Measurements from ENCODE around the gene SYPL1.

The SYPL1 gene

GRCh38 chr7:106073701-106074100, 38.4 kb downstream of the SYPL1 start:
- DNase-seq (ENCODE audit: low read depth), result no peak
- no peak overlapping the region for H3K4me3 ChIP-seq (ENCODE audit: low read depth, low read length)
- TF ChIP-seq, protein P1, sequence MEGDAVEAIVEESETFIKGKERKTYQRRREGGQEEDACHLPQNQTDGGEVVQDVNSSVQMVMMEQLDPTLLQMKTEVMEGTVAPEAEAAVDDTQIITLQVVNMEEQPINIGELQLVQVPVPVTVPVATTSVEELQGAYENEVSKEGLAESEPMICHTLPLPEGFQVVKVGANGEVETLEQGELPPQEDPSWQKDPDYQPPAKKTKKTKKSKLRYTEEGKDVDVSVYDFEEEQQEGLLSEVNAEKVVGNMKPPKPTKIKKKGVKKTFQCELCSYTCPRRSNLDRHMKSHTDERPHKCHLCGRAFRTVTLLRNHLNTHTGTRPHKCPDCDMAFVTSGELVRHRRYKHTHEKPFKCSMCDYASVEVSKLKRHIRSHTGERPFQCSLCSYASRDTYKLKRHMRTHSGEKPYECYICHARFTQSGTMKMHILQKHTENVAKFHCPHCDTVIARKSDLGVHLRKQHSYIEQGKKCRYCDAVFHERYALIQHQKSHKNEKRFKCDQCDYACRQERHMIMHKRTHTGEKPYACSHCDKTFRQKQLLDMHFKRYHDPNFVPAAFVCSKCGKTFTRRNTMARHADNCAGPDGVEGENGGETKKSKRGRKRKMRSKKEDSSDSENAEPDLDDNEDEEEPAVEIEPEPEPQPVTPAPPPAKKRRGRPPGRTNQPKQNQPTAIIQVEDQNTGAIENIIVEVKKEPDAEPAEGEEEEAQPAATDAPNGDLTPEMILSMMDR (IDR thresholded peaks at IDR 0.05; ENCODE audit: low read depth, low read length), result no peak
- TF ChIP-seq, protein P2, sequence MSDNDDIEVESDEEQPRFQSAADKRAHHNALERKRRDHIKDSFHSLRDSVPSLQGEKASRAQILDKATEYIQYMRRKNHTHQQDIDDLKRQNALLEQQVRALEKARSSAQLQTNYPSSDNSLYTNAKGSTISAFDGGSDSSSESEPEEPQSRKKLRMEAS (IDR thresholded peaks at IDR 0.05; ENCODE audit: low read depth, low read length), result no peak
- no peak for TF ChIP-seq MYC (IDR thresholded peaks at IDR 0.05; ENCODE audit: low read depth, low read length)

DNA sequence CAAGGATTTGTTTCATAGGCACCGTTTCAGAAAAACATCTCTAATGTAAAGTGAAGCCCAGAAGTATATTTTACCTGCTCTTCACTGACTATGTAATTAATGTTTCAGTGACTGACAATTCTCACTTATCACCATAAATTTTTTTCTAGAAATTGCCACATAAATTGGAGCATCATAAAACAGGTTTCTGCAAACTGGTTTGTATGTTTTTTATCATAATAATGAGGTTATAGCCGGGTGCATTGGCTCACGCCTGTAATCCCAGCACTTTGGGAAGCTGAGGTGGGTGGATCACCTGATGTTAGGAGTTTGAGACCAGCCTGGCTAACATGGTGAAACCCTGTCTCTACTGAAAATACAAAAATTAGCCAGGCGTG, 39.4 kb downstream of the SYPL1 start:
- no peak overlapping the region for H3K4me3 ChIP-seq (ENCODE audit: low read depth, low read length)
- no peak for DNase-seq (ENCODE audit: low read depth)
- TF ChIP-seq POLR2A (IDR thresholded peaks at IDR 0.05; ENCODE audit: extremely low read depth, insufficient read length) (no peak), MYC (IDR thresholded peaks at IDR 0.05; ENCODE audit: low read depth, low read length) (no peak)
- TF ChIP-seq, protein P1 (IDR thresholded peaks at IDR 0.05; ENCODE audit: low read depth, low read length), result no peak
- TF ChIP-seq, protein P2 (IDR thresholded peaks at IDR 0.05; ENCODE audit: low read depth, low read length), result no peak

- TF ChIP-seq, protein P1 (IDR thresholded peaks at IDR 0.05; ENCODE audit: low read depth, low read length), result no peak
- no peak for TF ChIP-seq POLR2A (IDR thresholded peaks at IDR 0.05; ENCODE audit: extremely low read depth, insufficient read length)
- TF ChIP-seq, protein P2 (IDR thresholded peaks at IDR 0.05; ENCODE audit: low read depth, low read length), result no peak
- TF ChIP-seq MYC (IDR thresholded peaks at IDR 0.05; ENCODE audit: low read depth, low read length), result peak; percentile 38; the same call in 1 of the 2 replicates
- no peak for DNase-seq (ENCODE audit: low read depth)
- peak overlapping the region; percentile 50 for H3K4me3 ChIP-seq (ENCODE audit: low read depth, low read length)
Observed at GRCh38 chr7:106071999-106072714, 40.0 kb downstream of the SYPL1 start.

- peak; percentile 96 for DNase-seq (ENCODE audit: low read depth)
- peak overlapping the region; percentile 50 for H3K4me3 ChIP-seq (ENCODE audit: low read depth, low read length)
- TF ChIP-seq MYC (IDR thresholded peaks at IDR 0.05; ENCODE audit: low read depth, low read length), result 0 out of 2 replicates have a peak, but pooled peaks have one; percentile 2
- peak; percentile 60 for TF ChIP-seq POLR2A (IDR thresholded peaks at IDR 0.05; ENCODE audit: extremely low read depth, insufficient read length)
- TF ChIP-seq, protein P2 (IDR thresholded peaks at IDR 0.05; ENCODE audit: low read depth, low read length), result peak; percentile 62
- TF ChIP-seq, protein P1 (IDR thresholded peaks at IDR 0.05; ENCODE audit: low read depth, low read length), result no peak
Observed at GRCh38 chr7:106071356-106071998, 40.6 kb downstream of the SYPL1 start.

- DNase-seq (ENCODE audit: low read depth), result no peak
- TF ChIP-seq, protein P2 (IDR thresholded peaks at IDR 0.05; ENCODE audit: low read depth, low read length), result no peak
- no peak for TF ChIP-seq MYC (IDR thresholded peaks at IDR 0.05; ENCODE audit: low read depth, low read length)
- TF ChIP-seq, protein P1 (IDR thresholded peaks at IDR 0.05; ENCODE audit: low read depth, low read length), result no peak
- no peak for TF ChIP-seq POLR2A (IDR thresholded peaks at IDR 0.05; ENCODE audit: extremely low read depth, insufficient read length)
- H3K4me3 ChIP-seq (ENCODE audit: low read depth, low read length), result peak overlapping the region; percentile 50
Observed at GRCh38 chr7:106070567-106071254, 41.4 kb downstream of the SYPL1 start.
